ENCODE results near the gene NTSR1.

Gene NTSR1

DNA sequence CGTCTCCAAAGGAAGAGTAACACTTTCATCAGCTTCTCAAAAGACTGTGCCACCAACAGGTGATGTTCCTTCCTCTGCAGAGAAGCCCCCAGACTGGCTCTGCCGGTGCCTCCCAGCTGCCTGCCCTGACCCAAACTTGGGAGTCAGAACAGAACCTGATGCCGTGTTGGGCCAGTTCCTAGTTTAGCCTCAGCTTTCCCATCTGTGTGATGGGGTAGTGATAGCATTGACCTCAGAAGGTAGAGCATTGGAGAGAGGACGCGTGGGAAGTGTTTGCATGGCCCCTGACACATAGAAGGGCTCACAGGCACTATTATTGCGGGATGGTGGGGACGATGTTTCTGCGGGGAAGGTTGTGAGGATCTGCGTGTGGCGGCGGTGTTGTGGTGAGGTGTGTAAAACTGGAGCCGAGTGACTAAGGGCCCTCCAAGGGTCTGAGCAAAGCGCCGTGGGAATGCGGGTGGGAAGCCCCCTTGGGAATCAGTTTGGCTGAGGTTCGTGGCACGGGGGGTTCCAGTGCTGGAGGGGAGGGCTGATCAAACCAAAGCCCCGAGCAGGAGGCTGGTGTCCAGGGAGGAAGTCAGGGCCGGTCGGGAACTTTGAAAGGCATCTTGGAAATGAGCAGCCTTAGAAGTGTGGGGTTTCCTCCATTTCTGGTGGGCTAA lies 1.7 kb downstream of the NTSR1 start:
- no peak for DNase-seq

DNA sequence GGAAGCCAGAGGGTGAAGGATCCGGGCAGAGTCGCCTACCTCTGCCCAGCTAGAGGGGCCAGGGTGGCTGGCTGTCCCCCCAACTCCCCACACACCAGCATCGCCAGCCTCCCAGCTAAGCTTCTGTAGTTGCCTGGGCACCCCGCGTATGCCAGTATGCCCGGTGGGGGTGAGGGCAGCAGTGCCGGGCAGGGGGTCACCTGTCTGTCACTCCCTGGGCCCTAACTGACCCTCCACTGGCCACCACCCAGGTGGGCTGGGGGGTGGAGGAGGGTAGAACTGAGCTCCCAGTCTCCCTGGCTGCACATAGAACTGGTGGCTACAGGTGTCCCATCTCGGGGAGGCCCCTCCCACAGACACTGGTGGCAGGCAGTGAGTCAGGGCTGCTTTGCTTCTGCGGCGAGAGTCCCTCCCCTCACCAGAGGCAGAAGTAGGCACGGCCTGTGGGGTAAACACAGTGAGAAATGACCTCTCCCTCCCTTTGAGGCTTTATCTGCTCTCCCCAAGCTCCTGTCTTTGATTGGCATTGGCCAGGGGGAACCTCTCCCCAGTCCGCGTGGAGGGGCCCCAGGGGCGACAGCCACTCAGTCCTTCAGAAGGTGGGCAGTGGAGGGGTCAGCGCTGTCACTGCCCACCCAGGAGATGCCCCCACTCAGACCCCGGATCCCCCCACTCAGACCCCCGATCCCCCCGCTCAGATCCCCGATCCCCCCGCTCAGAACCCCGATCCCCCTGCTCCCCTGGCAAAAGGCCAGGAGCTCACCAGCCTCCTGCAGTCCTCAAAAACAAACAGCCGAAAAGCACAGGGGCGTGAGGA lies 2.5 kb downstream of the NTSR1 start:
- no peak for DNase-seq

DNA sequence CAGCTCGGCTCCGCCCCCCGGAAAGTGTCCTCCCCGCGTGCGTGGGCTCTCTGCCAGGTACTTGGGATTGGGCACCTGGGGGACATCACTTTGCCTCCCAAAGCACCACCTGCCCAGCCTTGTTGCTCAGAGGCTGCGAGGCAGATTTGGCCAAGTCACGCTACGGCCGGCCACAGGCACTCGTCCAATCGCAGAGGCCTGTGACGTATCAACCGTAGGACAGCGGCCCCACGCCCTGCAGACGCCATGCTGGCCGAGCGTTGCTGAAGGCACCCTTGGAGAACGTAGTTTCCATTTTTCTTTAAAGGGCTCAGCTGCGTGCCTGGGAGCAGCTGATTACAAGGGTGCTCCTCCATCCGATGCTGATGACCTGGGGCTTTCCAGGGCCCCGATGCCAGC lies 3.1 kb downstream of the NTSR1 start:
- DNase-seq: no peak

DNA sequence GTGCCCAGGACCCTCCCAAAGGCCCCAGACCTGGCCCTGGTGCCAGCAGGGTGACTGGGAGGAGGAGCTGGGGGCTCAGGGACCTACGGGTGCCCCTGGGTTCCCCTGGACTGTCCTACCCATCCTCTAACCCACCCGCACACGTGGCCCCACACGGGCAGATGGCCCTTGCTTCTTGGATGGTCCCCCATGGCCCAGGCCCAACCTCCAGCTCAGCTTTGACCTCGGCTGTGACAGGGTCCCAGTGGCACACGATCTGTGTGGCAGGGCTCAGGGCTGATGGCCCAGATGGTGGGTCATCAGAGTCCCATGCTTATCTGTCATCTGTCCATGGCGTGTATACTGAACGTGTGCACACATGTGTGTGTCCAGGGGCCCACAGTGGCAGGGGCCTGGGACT lies 4.0 kb downstream of the NTSR1 start:
- DNase-seq: no peak

DNA sequence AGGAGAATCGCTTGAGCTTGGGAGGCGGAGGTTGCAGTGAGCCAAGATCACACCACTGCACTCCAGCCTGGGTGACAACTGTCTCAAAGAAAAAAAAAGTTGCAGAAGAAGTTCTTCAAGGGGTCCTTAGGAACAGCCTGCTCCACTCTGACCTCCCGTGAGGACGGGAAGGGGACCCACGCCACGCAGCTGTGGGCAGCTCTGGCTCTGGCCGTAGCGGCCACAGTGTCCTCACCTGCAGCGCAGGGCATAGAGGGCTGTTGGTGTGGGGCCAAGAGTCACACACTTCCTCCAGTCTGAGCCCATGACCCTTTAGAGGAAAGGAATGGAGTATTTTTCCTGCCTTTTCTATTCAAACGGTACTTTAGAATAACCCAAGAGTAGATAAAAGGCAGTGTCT lies 5.4 kb downstream of the NTSR1 start:
- no peak for DNase-seq

DNA sequence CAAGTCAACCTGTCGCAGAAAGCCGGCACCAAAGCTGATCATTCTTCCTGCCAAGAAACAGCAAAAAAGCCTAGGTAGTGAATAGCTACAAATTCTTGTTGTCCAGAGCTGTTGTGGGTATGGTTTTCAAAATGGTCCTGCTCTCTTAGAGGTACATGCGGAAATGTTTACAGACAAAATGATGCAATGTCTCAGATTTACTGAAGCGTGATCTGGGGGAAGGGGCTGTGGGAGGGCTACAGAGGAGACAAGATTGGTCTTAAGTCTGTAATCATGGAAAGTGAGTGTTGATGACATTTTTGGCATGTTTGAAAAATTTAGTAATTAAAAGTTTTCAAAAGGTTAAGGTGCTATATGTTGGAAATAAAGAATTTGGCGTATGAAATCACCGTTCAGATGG lies 6.2 kb downstream of the NTSR1 start:
- no peak for DNase-seq

DNA sequence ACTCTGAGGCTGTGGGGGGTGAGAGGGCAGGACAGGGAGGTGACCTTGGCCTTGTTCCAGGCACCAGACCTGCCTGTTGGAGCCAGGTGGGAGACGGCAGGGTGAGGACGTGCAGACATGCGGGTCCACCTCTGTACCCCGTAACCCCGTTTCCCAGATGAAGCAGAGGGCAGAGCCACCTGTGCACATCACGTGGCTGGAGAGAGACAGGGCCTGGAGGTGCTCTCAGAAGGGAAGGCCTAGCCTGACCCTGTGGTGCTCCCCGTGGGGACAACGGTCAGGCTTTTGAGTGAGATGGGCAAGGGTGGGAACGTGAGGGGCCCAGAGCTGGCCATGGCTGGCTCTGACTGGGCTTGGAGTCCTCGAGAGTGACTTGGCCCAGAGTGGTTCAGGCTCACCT lies 6.6 kb downstream of the NTSR1 start:
- no peak for DNase-seq

DNA sequence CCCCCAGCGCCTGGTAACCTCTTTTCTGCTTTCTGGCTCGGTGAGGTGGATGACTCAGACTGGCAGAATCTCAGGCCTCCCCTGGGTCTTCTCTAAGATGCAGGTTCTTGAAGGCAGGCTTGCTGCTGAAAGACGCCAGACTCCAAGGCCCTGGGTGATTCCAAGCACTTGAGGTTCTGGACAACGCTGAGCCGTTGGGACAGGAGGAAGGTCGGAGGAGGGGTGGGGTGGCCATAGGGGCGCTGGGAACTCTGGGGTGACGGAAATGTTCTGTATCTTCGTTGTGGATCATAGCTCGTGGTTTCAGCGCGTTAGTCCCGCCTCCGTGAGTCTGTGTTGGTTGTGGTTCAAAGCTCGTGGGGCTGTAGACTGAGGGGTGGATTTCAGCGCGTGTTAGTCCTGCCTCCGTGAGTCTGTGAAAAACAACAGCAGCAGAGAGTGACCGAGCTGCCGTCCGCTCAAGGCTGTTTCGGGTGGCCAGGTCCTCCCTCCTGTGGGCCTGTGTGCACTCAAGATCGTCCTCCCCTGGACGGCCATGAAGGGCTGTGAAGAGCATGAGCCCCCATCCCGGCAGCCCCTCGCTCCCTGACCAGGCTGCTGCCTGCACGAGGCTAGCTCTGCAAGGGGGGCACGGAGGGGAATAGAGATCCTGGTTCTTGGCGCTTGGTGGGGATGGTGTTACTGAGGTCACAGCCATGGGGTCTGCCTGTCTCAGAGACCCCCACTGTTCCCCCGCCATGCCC lies 7.7 kb downstream of the NTSR1 start:
- DNase-seq: no peak

DNA sequence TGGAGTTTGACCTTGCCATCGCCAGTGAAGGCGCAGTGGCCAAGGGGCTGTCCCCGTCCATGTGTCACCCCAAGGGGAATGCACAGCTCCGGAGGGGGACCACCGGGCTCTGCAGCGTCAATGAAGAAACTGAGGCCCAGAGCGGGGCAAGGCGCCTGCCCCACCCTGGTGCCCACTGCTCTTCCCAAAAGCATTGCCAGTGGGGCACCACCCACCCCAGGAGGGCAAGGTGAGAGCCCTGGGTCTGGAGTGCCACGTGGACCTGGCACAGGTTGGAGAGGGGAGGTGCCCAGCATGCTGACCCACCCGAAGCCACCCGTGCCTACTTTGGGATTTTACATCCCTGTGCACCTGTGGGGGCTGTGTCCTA lies 8.3 kb downstream of the NTSR1 start:
- DNase-seq: no peak

DNA sequence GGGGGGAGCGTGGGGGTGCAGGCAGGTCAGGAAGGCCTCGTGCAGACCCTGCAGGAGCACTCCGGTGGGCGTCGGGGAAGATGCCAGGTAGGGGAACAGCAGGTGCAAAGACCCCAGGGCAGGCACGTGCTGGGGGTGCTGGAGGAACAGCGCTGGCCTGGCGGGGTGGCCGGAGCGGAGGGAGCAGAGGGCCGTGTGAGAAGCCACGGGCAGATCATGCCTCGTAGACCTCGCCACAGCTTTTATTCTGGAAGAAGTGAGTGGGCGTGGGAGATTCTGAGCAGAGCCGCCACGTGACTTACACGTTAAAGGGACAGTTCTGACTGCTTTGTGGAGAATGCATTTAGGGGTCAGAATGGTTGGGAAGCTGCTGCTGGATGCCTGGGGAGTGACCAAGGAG lies 9.3 kb downstream of the NTSR1 start:
- DNase-seq: no peak

DNA sequence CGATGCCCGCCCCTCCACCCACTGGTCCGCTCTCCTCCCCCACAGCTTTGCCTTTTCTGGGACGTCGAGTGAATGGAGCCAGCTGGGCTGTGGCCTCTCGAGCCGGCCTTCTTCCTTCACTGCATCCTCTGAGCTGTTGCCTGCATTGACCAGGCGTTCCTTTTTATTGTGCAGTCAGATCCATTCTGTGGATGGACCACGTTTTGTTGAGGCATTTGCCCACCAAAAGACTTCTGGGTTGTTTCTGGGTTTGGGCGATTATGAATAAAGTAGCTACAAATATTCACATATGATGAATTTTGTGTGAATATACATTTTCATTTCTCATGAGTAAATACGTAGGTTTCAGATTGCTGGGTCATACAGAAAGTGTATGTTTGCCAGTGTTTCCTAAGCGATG lies 9.9 kb downstream of the NTSR1 start:
- DNase-seq: no peak

DNA sequence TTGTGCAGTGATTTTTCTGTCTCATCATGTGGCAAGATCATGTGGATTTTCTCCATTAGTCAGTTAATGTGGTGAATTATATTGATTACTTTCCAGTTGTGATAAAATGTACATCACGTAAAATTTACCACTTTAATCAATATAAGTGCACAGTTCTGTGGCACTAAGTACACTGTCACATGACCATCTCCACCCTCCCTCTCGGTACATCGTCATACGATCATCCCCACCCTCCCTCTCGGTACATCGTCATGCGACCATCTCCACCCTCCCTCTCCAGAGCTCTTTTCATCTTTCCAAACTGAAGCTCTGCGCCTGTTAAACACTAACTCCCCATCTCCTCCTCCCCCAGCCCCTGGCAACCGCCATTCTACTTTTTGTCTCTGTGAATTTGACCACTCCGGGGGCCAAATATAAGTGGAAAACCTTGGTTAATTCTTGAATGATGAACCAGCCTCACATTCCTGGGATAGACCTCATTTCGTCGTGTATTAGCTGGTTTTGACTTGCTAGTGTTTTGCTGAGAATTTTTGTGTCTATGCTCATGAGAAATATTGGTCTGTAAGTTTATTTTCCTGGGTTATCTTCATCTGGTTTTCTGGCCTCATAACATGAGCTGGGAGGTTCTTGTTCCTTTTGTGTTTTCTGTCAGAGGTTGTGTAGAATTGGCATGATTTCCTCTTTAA lies 10.8 kb downstream of the NTSR1 start:
- DNase-seq: no peak

DNA sequence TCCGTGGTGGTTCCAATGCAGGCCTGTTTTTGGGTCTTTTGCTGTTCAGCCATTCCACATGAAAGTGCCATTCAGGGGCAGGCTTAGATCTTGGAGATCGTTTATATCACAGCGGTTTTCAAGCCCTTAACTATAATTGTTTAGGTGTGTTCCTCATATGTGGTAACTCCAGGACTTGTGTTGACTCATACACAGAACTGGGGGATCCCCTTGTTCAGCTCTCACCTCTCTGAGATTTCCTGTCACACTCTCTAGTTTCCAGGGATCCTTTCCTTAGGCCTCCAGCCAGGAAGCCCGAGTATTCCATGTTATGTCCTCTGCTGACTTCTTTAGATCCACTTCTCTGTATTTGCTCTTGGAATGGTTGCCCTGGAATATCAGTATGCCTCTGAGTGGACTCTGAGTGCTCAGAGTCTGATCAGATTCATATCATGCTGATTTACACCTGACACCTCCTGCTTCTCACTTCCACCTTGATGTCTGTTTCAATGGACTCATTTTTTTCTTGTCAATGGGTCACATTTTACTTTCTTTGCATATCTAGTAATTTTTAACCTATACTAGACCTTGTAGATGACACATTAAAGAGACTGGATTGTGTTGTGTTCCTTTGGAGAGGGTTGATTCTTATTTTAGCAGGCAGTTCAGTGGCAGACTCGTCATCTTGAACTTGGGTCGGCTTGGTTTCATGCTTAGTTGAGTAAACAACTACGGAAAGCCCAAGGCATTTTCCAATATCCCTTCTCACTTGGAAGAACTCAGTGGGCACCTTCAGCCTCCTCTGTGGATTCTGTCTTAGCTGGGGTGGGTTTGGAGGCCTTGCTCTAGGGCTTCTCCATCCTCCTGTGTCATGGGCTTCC lies 13.1 kb downstream of the NTSR1 start:
- DNase-seq: no peak

DNA sequence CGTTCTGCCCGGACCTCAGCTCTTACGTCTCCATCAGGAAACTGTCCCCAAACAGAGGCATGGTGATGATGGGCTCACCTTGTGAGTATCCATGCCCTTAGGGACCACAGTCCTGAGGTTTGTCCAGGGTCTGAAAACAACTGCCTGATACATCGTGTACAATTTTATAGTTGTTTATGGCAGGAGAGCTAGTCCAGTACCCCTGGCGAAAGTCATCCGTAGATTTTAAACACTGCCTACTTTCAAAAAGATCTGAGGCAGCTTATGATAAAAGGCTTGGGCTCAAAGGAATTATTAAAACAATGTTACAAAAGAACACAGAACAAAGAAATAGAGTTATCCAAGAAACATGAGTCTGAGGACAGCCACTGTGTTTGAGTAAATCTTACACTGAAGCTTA lies 14.0 kb downstream of the NTSR1 start:
- no peak for DNase-seq

DNA sequence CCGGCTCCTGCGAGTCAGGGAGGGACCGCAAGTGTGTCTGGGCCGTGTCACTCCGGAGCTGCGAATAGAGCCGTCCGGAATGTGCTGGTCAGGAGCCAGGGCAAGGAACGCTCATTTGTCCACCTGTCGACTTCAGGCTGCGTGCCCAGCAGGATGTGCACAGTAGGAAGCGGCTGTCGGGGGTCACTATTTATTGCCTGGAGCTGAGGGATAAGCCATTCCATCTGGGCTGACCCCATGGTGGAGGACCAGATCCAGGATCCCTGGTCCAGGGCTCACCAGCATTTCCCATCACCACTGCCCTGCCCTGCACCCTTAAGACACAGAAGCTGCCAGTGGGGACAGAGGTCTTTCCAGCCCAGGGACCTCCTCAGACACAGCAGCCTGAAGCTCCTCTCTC lies 14.7 kb downstream of the NTSR1 start:
- DNase-seq: no peak

DNA sequence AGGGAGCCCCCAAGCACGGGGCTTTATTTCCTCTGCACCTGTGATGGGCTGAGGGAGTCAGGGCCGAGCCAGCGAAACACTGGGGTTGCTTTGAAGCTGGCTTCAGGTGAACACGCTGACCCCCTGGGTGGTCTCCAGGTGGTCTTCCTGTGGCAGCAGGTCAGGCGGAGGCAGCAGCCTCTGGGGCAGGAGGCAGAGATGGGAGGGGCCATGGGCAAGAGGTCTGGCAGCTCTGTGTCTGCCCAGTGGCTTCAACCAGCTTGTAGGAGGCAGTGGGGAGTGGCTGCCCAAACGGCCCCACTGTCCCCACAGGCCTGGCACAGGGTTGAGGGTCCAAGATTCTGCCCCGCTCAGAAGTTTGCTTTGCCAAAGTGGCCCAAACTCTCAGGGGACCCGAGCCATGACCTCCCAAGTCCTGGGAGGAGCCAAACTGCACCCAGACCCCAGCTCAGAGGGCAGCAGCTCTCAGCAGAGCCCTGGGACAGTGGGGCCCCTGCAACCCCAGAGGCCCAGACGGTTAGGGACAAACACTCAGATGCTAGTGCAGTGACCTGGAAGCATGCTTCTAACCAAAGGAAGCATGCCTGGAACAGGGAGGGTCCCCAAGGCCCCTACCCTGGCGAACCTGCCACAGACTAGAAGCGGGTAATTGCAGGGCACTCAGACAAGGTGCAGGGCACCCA lies 15.3 kb downstream of the NTSR1 start:
- no peak for DNase-seq

DNA sequence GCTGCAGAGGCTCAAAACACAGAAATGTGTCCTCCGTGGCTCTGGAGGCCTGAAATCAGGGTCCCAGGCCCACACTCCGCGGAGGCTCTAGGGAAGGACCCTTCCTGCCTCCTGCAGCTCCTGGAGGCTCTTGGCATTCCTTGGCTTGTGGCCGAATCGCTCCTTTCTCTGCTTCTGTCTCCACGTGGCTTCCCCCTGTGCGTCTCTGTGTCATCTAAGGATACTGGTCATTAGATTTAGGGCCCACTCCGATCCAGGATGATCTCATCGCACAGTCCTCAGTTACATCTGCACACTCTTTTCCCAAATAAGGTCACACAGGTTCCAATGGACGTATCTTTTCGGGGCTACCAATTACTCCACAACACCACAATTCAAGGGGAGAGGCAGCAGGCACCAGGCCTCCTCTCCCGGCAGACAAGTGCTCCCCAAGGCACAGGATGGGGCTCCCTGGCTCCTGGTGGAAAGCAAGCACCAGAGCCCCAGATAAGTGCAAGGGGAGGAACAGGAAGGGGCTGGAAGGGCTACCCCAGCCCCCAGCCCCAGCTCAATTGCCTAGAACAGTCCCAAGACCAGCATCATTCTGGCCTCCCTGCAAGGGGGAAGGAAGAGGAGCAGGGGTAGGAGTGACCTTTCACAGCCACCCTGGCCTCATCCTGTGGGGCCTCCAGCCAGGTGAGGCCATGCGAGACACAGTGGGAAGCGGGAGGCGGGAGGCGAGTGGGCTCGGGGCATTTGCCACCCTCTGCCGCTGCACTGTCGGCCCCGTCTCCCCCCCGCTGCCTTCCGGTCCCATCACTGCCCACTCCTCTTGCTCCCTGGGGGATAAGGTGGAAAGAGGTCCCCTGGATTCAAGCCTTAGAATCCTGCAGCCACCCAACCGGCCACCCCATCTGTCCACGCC lies 16.3 kb downstream of the NTSR1 start:
- DNase-seq: no peak

DNA sequence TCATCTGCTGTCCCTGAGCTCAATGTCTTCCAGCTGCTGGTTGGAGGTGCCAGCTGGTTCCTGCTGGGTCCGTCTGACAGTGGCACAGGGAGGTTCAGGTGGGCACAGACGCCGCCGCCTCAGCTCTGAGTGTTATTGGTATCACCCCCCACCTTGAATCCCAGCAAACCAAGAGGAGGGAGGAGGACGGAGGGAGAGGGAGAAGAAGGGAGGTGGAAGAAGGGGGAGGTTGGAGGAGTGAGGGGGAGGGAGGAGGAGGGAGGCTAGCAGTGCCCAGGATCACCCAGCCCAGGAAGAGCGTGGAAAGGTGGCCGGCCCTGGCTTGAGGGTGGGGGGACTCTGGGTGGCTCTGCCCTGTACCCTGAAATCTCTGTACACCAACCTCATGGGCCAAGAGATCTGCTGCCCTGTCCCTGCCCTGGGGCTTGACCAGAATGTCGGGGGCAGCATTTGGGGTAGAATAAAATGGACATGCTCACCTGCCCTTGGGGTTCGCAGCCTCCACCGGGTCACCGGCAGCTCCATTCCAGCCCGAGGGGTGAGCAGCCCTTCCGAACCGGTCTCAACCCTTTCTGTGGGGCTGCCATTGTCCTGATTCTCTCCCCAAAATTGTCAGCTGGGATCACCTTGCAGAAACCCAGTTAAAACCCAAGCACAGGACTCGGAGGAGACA lies 17.1 kb downstream of the NTSR1 start:
- no peak for DNase-seq

DNA sequence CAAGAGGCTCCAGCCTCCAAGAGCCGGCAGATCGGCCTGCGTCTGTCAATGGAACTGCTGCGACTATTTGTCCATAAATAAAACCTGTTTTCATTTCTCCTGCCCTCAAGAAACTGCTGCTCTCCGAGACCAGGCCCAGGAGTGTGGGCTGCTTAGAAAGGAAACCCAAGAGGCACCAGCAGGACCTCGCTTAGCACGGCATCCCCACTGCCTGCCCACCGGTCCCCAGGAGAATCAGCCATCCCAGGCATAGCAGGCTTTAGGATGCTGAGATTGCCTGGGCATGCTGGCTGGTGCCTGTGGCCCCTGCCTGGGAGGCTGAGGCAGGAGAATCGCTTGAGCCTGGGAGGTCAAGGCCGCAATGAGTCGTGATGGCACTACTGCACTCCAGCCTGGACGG lies 17.6 kb downstream of the NTSR1 start:
- DNase-seq: no peak
